AG04449 (cell line): ENCODE results near the gene RBL2.

Experiments
- CTCF ChIA-PET: fragments of 350-600 bp; formaldehyde crosslinking; extraction: SDS; loops from one replicate; lab custom pipeline; 2021; ENCODE audit warnings: antibody characterized with exemption; lab: Yijun Ruan, JAX
- POLR2A ChIA-PET: fragments of 400-600, 350-600 bp; formaldehyde crosslinking; extraction: SDS; loops from one replicate; lab custom pipeline; 2020; ENCODE audit warnings: antibody characterized with exemption, inconsistent platforms; lab: Yijun Ruan, JAX
- DNase-seq: peaks from one replicate; pipeline ENCODE4 v3.0.0-alpha.2; 2010; ENCODE audit warnings: low read depth, low spot score
- H3K4me3 ChIP-seq: 2 replicates; pipeline ENCODE4 v1.5.1; 2011; ENCODE audit warnings: low read depth, mild to moderate bottlenecking, control low read depth, low read length
- CTCF ChIP-seq: IDR thresholded peaks from one replicate; pipeline ENCODE4 v1.5.1; 2011; ENCODE audit warnings: mild to moderate bottlenecking, moderate library complexity, low read length, control low read depth, inconsistent platforms; ENCODE audit not compliant: insufficient read depth; ENCODE audit errors: missing control alignments

The RBL2 gene

GRCh38 chr16:53445534-53445933 lies 11.3 kb downstream of the RBL2 start:
- TF ChIP-seq CTCF, result no peak
- H3K4me3 ChIP-seq, result no peak overlapping the region
- ChIA-PET POLR2A (no interaction called here), CTCF (interaction anchor here (1.6 kb wide), 1 partner anchor 58 kb away, joined by 3 read pairs; the partner anchor contains the start of gene AKTIP)
- DNase-seq, result no peak

GRCh38 chr16:53446090-53446489 lies 11.8 kb downstream of the RBL2 start:
- H3K4me3 ChIP-seq, result no peak overlapping the region
- ChIA-PET CTCF (interaction anchor here (1.6 kb wide), 1 partner anchor 57 kb away, joined by 3 read pairs; the partner anchor contains the start of gene AKTIP), POLR2A (no interaction called here)
- no peak for TF ChIP-seq CTCF
- DNase-seq, result no peak

- TF ChIP-seq CTCF, result no peak
- ChIA-PET CTCF (no interaction called here), POLR2A (no interaction called here)
- H3K4me3 ChIP-seq, result no peak overlapping the region
- no peak for DNase-seq
Observed at GRCh38 chr16:53449816-53450517, 15.7 kb downstream of the RBL2 start.

GRCh38 chr16:53453928-53454327 lies 19.7 kb downstream of the RBL2 start:
- no peak for DNase-seq
- ChIA-PET POLR2A (no interaction called here), CTCF (no interaction called here)
- no peak for TF ChIP-seq CTCF
- no peak overlapping the region for H3K4me3 ChIP-seq

GRCh38 chr16:53456625-53457024 lies 22.4 kb downstream of the RBL2 start:
- no peak overlapping the region for H3K4me3 ChIP-seq
- TF ChIP-seq CTCF, result no peak
- POLR2A ChIA-PET, result no interaction called here
- CTCF ChIA-PET, result interaction anchor here (1.1 kb wide), 1 partner anchor 21 kb away, joined by 4 read pairs; no protein-coding TSS in a partner anchor
- DNase-seq, result no peak

GRCh38 chr16:53457670-53458069 lies 23.4 kb downstream of the RBL2 start:
- CTCF ChIA-PET, result no interaction called here
- DNase-seq, result no peak
- H3K4me3 ChIP-seq, result no peak overlapping the region
- POLR2A ChIA-PET, result no interaction called here
- no peak for TF ChIP-seq CTCF
